Right kidney (tissue), 1 donor: ENCODE results near the gene THRB.

Source experiments
- DNase-seq: peaks from one replicate; pipeline ENCODE4 v3.0.0-alpha.2; 2016

Gene THRB

DNA sequence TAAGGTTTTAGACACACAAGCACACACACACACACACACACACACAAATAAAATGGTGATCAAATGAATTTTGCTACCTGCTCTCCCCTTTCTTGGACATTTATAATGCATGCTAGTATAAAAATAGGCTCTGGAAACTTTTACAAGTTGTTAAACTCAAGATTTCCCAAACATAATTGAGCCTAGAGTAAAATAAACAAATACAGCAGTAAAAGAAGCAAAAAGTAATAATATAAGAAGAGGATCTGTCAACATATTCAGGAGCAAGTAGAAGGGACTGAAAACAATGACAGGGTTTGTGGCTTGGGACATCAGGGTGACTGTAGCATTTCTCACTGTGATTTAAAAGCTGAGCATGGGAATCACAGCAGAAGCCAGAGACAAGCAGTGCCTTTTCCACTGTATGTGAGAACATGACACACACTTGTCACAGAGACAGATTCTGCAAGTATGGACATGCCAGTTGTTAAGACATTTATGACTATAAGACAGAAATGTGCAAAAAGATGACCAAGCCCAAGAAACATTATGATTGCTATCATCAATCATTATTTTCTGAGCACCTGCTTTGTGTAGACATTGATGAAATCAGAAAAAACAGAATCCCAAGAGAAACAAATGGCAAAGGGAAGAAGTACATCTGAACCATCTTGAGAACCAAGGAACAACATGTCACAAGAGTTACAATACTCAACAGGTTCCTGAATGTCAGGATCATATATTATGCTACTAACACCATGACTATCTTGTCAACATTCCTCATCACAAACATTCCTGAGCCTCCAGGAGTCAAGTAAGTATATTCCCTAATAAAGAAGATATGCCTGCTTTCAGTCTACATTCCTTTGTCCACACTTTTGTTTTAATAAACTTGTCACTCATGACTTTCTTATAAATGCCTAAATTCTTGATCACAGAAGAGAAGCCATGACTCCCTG is 7.1 kb downstream of the THRB start:
- no peak for DNase-seq

DNA sequence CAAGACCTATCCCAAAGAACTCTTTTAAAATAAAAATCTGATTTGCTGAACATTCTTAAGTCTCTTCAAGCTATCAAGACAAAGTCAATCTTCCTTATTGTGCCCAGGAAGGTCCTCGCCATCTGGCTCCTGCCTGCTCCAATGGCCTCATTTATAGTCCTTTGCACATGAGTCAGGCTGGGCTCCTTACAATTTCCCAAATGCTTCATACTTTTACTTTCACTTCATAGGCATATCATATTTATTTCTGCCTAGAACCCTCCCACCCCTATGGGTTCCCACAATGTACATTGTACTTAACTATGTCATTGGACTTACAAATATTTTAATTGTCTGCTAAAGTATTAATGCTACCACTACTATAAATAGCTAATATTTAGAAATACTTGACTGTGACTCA is 9.1 kb downstream of the THRB start:
- no peak for DNase-seq

DNA sequence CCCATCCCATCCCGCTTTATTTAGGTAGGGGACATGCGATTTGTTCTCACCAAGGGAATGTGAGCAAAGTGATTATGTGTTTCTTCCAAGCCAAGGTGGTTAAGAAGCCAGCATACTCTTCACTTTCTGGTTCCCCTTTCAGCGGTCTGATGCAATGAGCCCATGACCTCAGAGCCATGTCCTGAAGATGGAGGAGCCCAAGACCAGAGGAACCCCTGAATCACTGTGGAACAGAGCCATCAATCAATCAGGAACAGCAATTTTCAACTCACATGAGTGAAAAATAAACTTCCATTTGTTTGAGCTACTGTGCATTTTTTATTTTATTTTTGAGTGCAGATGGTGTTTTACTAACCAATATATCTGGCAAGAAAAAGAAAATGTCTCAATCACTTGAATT is 10.8 kb downstream of the THRB start:
- DNase-seq: no peak

DNA sequence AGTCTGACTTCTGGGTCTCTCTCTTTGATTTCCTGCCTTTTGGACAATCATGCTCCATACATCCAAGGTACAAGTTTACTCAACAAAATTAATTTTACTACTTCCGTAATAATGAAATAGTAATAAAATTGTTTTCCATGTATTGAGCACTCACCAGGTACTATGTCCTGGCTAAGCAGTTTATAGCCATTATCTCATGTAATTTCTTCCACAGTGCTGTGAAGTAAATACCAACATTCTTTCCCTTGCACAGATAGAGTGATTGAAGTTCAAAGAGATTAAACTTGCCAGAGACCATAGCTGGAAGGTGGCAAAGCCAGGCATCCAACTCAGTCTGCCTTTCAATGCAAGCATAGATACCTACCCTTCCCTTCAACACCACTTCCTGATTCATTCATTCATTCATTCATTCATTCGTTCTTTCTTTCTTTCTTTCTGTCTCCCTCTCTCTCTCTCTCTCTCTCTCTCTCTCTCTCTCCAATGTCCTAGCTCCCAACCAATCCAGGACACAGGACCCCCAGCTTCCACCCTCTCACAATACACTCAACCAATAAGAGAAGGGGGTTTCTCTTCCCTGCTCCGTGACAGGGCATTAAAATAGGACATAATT is 12.4 kb downstream of the THRB start:
- DNase-seq: no peak

DNA sequence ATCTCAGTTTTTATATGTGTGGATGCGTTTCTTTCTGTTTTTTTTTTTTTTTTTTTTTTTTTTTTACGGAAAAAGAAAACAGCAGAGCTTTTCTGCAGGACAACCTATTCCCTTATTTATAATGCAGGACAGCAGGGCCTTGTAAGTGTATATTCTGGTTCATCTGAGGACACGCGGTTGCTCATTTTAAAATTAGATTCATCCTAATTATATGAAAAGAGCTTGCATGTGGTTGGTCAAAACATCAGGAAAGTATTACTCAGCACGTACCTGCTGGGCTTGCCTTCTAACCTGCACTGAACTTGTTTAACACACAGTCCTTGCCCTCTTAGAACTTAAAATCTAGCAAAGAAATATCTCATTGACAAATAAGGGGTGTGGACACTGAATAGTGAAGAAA is 13.5 kb downstream of the THRB start:
- no peak for DNase-seq

DNA sequence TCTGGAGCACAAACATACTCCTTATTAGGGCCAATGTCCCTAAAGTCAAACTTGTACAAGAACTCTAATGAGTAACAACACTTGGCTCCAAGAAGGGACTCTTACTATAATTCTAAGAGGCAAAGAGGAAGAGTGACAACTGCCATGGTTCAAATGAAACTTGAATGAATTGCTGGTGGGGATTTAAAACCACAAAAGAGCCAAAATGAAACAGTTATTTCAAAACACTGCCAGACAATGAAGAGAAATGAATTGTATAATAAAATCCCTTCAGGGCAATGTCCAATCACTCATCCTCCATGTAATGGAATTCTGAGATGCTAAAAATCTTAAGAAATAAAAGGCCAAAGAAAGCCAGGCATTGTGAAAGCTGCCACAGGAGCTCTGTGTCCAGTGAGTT is 14.2 kb downstream of the THRB start:
- no peak for DNase-seq

DNA sequence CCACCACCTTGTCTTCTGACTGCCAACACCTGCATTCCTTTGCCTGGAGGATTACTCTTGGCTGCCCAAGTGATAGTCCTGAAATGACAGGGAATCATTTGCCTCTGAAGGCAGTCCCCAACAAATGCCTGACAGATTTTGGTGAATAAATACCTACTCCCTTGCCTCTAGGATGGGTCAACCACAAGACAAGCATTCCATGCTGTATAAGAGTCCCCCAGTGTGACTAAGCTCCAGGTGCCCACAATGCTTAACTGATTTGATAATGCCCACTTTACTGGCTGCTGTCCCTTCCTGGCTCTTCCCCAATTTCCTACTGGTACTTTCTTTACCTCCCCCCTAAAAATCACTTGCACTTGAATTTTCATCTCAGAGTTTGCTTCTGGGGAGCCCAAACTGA is 14.8 kb downstream of the THRB start:
- no peak for DNase-seq

DNA sequence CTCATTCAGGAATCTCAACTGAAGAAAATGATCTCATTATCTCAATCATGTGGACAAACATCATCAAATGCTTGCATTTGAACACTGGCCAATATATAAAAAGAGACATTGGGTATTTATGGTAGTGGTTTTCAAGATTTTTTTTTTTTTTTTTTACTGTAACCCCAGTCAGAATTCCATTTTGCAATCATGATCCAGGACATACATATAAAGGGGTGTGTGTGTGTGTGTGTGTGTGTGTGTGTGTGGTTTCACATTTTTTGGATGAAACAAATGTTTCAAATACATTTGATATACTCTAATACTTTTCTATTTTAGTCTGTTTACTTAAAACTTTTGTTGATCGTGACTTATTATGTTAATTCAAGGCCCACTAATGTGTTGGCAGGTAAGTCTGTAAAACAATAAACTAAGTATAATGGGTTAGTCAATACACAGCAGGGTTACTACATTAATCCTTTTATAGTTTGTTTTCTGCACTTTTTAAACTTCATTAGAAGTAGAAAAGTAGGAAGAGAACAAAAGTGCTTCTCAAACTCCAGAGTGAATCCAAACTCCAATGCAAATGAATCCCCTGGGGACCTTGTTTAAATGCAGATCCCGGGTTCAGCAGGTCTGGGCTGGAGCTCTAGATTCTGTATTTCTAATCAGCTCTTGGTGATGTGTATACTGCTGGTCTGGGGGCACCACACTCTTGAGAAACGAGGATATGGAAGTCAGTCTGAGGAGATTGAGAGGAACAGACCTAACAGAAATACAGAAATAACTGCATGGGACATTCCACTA is 17.6 kb downstream of the THRB start:
- no peak for DNase-seq

DNA sequence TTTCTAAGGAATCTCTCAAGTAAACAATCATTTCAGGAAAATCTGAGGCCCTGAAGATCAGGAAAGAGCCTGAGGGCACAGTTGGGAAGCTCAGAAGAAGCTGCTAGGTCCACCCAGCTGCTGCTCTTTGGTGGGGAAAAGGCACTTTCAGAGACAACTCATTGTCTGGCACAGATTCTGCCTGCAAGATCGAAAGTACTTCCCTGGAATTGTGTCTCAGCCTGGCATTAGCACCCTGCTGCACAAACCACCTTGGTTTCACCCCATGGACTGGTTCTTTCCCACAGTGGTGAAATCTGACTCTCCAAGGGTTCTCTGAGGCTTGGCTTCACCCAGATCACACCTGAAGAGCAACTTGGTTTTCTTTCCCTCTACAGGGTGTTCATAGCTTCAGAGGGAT is 18.7 kb downstream of the THRB start:
- no peak for DNase-seq

DNA sequence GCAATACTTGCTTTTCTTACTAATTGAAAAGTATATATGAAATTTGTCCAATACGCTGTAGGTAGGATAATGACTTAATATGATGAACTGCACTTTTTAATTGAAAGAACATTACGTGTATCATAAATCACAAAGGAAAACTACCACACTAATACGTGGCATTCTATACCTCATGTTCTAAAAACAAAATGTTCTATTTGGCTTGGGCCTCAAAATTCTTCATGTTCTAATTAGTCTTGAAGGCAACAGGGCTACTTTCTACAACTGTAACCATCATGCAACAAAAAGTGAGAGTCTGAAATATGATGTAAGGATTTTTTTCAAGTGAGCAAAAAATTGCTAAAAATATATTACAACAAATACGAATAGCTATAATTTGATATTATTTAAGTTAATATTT is 19.8 kb downstream of the THRB start:
- DNase-seq: no peak

DNA sequence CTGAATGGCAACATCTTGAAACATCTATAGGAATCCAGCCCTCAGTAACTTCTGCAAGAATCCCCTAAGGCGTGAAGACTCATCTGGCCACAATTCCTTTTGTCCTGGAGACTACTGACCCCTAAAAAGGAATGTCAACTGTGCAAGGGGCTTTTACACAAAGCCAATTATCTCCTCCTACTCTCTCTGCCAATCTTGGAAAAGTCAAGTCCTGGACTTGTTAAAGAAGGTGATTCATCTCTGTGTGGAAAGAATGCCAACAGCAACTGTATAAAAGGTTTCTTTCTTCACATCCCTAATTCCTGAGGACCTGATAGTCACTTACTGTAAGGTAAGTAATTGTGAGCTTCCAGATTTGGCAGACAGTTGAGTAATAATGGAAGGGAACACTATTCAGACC is 22.3 kb downstream of the THRB start:
- no peak for DNase-seq

DNA sequence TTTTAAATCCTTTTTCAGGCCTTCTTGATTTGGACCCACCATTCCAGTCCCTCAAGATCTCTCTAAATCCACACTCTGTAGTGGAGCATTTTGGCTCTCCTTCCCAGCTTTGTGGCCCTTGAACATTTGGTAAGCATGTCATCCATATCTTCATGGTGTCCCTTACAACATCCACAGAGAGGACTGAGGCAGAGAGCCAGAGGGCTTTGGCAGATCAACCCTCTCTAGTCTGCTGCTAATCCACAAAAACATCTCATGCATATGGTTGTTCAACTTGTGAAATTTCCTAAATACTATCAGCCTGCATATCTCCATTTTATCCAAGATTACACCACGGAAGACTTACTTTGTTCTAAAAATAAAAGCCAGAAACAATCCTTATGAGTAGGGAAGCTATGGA is 23.2 kb downstream of the THRB start:
- DNase-seq: no peak

DNA sequence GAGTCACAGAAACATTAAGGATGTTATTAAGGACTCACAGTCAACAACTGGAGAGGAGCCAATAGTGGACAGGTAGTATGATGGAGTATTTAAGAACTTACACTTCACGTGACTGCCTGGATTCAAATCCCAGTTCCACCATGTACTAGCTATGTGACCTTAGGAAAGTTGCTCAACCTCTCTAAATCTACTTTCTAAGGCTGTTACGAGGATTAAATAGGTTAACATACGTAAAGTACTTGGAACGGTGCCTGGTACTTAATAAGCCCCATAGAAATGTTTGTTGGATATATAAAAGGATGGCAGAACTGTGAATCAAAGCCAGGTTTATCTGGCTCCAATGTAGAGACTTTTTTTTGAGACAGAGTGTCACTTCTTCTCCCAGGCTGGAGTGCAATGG is 24.4 kb downstream of the THRB start:
- no peak for DNase-seq

DNA sequence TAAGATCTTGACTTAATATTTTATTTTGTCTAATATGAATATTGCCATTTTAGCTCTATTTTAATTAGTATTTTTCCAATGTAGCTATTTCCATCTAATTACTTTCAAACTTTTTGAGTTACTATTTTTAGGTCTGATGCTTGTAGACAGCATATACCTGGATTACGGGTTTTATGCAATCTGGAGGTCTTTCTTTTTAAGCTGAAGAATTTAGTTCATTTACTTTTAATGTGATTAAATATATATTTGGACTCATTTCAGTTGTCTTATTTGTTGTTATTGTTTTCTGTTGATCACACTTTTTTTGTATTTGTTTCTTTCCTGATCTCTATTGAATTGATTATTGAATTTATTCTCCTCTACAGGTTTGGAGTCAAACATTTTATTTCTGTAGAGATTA is 30.3 kb downstream of the THRB start:
- no peak for DNase-seq

DNA sequence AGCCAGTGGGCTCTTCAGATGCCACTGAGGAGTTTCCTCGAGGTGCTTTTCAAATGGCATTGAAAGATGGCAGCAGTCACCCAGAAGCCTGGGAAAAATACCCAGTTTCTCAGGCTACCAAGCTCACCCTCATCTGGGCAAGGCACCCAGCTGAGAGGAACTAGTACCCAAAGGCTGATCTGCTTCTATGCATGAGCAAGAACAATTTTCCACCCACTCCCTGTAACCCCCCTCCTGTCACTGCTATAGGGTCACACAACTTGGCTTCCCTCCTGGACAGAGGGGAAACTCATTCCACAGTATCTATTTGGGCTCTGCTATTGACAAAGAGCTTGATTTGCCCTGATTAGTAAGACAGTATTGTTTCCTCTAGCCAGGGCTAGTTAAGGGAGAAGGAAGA is 31.9 kb downstream of the THRB start:
- no peak for DNase-seq

DNA sequence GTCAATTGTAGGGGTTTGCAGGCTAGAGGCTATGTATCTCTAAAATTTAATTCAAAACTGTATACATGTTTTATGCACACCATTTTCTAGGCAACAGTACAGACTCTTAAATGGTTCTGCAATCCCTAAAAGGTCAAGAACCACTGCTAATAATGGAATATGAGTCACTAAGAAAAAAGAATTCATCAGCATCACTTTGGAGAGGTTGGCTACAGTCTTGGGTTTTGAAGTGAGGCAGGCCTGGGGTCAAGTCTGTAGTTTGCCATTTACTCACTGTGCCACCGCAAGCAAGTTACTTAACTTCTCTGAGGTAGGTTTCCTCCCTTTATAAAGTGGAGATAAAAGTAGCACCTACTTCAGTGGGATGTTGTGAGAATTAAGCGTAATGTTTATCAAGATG is 33.7 kb downstream of the THRB start:
- DNase-seq: no peak

DNA sequence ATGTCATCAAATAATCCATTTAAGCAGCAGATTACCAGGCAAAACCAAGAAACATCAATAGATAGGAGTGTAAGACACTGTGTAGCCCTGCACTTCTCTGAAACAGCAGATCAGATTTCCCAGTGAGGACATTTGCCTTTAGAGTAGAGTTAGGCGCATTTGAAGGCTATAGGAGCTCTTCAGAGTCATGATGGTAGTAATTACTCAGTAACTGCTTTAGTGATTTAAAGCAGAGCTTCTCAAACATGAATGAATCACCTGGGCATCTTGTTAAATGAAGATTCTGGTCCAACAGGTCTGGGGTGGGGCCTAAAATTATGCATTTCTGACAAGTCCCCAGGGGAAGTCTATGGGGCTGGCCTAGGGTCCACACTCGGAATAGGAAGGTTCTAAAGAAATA is 36.9 kb downstream of the THRB start:
- no peak for DNase-seq

DNA sequence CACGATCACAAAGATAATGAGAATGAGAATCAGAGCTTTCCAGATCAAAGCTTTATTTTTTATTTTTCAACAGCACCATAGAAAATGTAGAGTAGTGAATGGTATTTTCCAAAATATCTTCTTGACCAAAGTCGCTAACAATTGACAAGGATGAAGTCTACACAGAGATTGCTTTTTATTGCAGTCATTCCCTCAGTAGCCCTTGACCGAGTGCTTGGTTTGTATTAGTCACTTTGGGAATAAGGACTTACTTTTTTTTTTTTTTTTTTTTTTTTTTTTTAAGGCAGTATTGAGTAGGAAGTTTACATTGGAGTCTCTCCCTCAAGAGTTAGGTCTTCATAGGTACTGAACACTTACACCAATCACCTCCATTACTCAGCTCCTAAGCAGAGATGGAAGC is 39.8 kb downstream of the THRB start:
- DNase-seq: no peak

DNA sequence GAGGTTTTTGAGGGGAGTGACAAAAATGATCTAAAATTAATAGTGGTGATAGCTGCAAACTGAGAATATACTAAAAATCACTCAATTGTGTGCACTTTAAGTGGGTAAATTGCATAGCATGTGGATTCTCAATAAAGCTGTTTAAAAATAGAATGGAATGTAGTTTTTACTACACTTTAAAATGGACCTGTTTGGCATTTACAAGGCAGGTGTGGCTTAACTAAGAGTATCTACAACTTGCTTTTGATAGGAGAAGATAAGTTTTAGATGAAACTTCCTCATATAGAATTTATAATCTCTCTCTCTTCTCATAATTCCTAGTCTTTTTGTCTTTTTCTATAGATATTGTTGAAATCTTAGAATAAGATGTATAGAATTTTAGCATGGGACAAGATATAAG is 40.3 kb downstream of the THRB start:
- DNase-seq: no peak

DNA sequence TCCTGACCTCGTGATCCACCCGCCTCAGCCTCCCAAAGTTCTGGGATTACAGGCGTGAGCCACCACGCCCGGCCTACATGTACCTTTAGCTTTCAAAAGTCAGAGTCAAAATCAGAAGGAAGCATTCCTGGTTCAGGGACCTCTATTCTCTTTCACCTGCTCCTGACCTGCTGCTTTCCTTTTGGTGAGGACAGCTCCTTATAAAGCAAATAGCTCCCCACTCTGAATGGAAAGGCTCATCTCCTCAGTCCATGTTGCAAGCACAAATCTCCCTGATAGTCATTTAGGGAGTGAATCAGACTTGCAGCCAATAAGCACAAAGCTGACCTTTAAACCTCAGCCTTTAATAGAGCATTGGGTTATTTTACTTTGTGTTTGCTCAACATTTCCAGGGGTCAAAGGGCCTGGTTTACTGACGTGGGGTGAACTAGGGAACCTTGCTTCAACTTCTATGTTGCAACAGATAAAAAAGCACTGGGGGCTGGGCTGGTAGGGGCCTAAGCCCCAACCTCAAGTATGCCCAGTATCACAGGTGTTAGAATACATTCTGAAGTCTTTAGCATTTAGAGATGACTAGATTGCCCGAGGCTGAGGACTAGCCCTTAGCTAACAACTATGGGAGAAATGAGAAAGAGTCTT is 43.1 kb downstream of the THRB start:
- DNase-seq: no peak

DNA sequence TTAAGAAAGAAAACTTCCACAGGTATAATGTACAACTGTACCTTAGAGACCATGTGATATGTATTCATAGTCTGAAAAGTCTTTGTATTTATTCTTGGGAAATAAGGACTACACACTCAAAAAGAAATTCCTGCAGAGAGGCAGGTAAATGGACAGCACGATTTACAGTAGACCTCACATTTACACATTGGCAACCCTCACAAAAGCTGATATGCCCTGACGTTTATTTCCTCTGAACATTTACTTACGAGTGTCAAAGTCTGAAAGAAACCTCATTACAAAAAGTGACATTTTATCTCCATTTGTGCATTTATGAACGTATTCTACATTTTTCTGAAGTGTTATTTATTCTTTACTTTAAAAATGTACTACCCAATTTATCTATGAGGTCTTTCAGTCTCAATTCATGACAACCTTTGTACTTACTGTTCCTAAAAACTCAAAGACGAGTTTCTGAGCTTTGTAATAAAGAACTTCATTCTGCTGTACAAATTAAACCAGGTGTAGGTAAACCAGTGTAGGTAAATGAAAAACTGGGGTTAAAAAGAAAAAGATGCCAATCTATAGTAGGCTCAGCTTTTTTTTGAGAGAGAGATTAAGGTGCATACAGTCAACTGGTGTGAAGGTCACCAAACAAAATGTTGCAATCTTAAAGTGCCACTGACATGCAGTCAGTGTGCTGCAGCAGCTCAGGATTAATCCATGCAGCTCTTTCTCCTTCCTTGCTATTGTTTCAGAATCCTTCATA is 44.3 kb downstream of the THRB start:
- no peak for DNase-seq

DNA sequence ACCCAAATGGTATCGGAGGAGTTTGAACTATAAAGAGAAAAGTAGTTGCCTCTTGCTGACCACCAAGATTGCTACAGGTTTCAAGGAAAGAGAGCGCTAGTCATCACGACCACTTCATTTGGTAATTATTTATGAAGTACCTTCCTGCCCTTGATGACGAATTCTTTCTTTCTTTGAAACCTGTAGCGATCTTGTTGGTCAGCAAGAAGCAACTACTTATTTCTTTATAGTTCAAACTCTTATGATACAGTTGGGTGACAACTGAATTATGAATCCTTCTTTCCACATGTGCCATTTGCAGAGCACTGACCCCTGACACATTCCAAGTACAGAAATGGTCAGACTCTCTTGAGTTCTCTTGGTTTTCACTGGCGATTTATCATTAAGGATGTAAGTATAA is 46.8 kb downstream of the THRB start:
- DNase-seq: no peak
